Measurements from ENCODE around the gene KRTAP10-12.
"Not testable (repeated sequence)": the region's sequence is repeated elsewhere in the genome, so short reads cannot be mapped to it uniquely, and the experiment has no call there.

- not testable (repeated sequence) for TF ChIP-seq CTCF, POLR2A (IDR thresholded peaks at IDR 0.05)
Observed at GRCh38 chr21:44689740-44690139, 7.2 kb upstream of the KRTAP10-12 start.

Data from testis (tissue), 2 donors.